Measurements from ENCODE around the gene DDR1. TPM values are rescaled to one million over a fixed set of nuclear protein-coding genes. Genes with fewer than 3 reads are reported as not detected.

DDR1 gene
- total RNA-seq (1 to 10 TPM; 6.5 to 6.6 TPM), total RNA-seq (3.9 to 35.3 (median 16.1) reads per million in 172 experiments)
- polyA plus RNA-seq (2013, experiment 1 of 2) = 5.1 TPM
- polyA plus RNA-seq (2013, experiment 2 of 2) = 5.9 TPM

- peaks cover 33% of the 10 kb centered on the region for H3K4me1 Mint-ChIP-seq (ENCODE audit: low read depth)
- H3K27ac Mint-ChIP-seq = peak within 1 kb of the TSS; percentile 66
- no peaks in the 10 kb centered on the region for H3K27me3 Mint-ChIP-seq
- Histone ChIP-seq H3K36me3 (ENCODE audit: insufficient read depth, low read length) (no peaks in the 10 kb centered on the region), H3K4me3 (ENCODE audit: low read length) (peak within 1 kb of the TSS; percentile 62), H3K27me3 (ENCODE audit: control insufficient read depth in 1 of 2, insufficient read depth in 2 of 2, low read length in 2 of 2) (no peaks in the 10 kb centered on the region), H3K9me3 (ENCODE audit: control insufficient read depth in 1 of 2, insufficient read depth in 1 of 2, low read length in 2 of 2) (no peaks in the 10 kb centered on the region), H3K4me1 (ENCODE audit: insufficient read depth, low read length) (peaks cover 35% of the 10 kb centered on the region), H3K27ac (ENCODE audit: low read depth in 1 of 2, low read length in 2 of 2) (peak within 1 kb of the TSS in 1 of 2 donors; percentile 29)
- peak within 1 kb of the TSS; percentile 89 for H3K4me3 Mint-ChIP-seq
- peak; percentile 59 for ATAC-seq (ENCODE audit: poor library complexity)
- peak in 12 of 14 experiments; percentile 19 to 76 (median 46) for DNase-seq
- no peaks in the 10 kb centered on the region for H3K36me3 Mint-ChIP-seq (ENCODE audit: low read depth)
- H3K9me3 Mint-ChIP-seq = no peaks in the 10 kb centered on the region
- intact Hi-C loops (cut with DNase I, micrococcal nuclease) = loop anchor here in 1 of 2 experiments (10.0 kb wide), 1 partner anchor 429 kb away; no protein-coding TSS in a partner anchor
- no peak for TF ChIP-seq CTCF (IDR thresholded peaks at IDR 0.05)
- POLR2A ChIA-PET = interaction anchor here (0.7 to 2.3 kb wide), 9 partner anchors 23 to 270 kb away, joined by 3 to 9 read pairs (median 4); partner anchors contain the start of genes GTF2H4 and VARS2
- CTCF ChIA-PET = interaction anchor here (0.6 to 0.9 kb wide), 2 partner anchors 139 to 202 kb away, joined by 3 read pairs; no protein-coding TSS in a partner anchor
These were observed at the start of gene DDR1 for GRCh38 chr6:30883685-30884520. TSS of gene DDR1 (plus strand) at chr6:30884519. CDS start at chr6:30888730, 4,211 bp downstream.

- H3K4me1 ChIP-seq (ENCODE audit: insufficient read depth, low read length) = peaks cover 38% of the 10 kb centered on the region
- H3K27me3 Mint-ChIP-seq = no peaks in the 10 kb centered on the region
- peak overlapping the region; percentile 74 for H3K27ac Mint-ChIP-seq
- peaks cover 43% of the 10 kb centered on the region for H3K4me1 Mint-ChIP-seq (ENCODE audit: low read depth)
- peak overlapping the region in 1 of 2 donors; percentile 59 for H3K27ac ChIP-seq (ENCODE audit: low read depth in 1 of 2, low read length in 2 of 2)
- no peak for TF ChIP-seq CTCF (IDR thresholded peaks at IDR 0.05)
- no peaks in the 10 kb centered on the region for H3K27me3 ChIP-seq (ENCODE audit: control insufficient read depth in 1 of 2, insufficient read depth in 2 of 2, low read length in 2 of 2)
- peak overlapping the region; percentile 68 for H3K4me3 Mint-ChIP-seq
- DNase-seq (peak in 5 of 14 experiments; percentile 11 to 51 (median 40)), ATAC-seq (ENCODE audit: poor library complexity) (peak; percentile 61)
- ChIA-PET CTCF (interaction anchor here (1.3 kb wide), 1 partner anchor 13 kb away, joined by 4 read pairs; no protein-coding TSS in a partner anchor), POLR2A (interaction anchor here (0.6 to 1.0 kb wide), 4 partner anchors 21 to 318 kb away, joined by 3 to 5 read pairs (median 4); no protein-coding TSS in a partner anchor)
- peaks cover 5% of the 10 kb centered on the region for H3K36me3 Mint-ChIP-seq (ENCODE audit: low read depth)
- intact Hi-C loops (cut with DNase I, micrococcal nuclease) = no loop called here
- no peaks in the 10 kb centered on the region for H3K9me3 ChIP-seq (ENCODE audit: control insufficient read depth in 1 of 2, insufficient read depth in 1 of 2, low read length in 2 of 2)
- no peaks in the 10 kb centered on the region for H3K36me3 ChIP-seq (ENCODE audit: insufficient read depth, low read length)
- H3K9me3 Mint-ChIP-seq = no peaks in the 10 kb centered on the region
- H3K4me3 ChIP-seq (ENCODE audit: low read length) = no peak overlapping the region
These were observed 49.7 kb upstream of the DDR1 start for GRCh38 chr6:30834646-30835045.

GRCh38 chr6:30835576-30835975 is 48.7 kb upstream of the DDR1 start:
- peak overlapping the region in 1 of 2 donors; percentile 59 for H3K27ac ChIP-seq (ENCODE audit: low read depth in 1 of 2, low read length in 2 of 2)
- H3K4me1 Mint-ChIP-seq (ENCODE audit: low read depth) = peaks cover 34% of the 10 kb centered on the region
- ATAC-seq (ENCODE audit: poor library complexity) = no peak
- H3K27me3 ChIP-seq (ENCODE audit: control insufficient read depth in 1 of 2, insufficient read depth in 2 of 2, low read length in 2 of 2) = no peaks in the 10 kb centered on the region
- H3K4me3 ChIP-seq (ENCODE audit: low read length) = no peak overlapping the region
- H3K36me3 ChIP-seq (ENCODE audit: insufficient read depth, low read length) = no peaks in the 10 kb centered on the region
- no peak overlapping the region for H3K27ac Mint-ChIP-seq
- no peaks in the 10 kb centered on the region for H3K9me3 Mint-ChIP-seq
- ChIA-PET CTCF (no interaction called here), POLR2A (no interaction called here)
- no peak for DNase-seq
- no peak overlapping the region for H3K4me3 Mint-ChIP-seq
- intact Hi-C loops (cut with DNase I, micrococcal nuclease) = no loop called here
- H3K9me3 ChIP-seq (ENCODE audit: control insufficient read depth in 1 of 2, insufficient read depth in 1 of 2, low read length in 2 of 2) = no peaks in the 10 kb centered on the region
- no peaks in the 10 kb centered on the region for H3K27me3 Mint-ChIP-seq
- peaks cover 1% of the 10 kb centered on the region for H3K36me3 Mint-ChIP-seq (ENCODE audit: low read depth)
- no peak for TF ChIP-seq CTCF (IDR thresholded peaks at IDR 0.05)
- peaks cover 37% of the 10 kb centered on the region for H3K4me1 ChIP-seq (ENCODE audit: insufficient read depth, low read length)
